ENCODE measurements around the gene TMEM87B.

DNA sequence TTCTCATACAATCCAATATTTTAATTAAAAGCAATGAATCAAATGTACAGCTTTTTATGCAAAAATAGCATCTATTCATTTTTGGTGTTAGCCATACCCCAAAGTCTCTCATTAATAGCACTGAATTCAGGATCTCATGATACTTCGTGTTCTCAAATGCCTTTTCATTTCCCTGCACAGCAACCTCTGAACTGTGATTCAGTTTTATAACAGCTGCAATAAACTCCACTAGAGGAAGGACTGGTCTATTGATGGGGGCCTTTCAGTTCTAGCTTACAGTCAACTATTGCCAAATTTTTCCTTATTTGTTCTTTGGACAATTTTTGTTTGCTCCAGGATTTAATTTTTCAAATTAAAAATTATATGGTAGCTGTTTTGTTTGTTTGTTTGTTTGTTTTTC is 4.8 kb upstream of the TMEM87B start:
- TF ChIP-seq POLR2A (IDR thresholded peaks at IDR 0.05) (no peak), EP300 (IDR thresholded peaks at IDR 0.05) (no peak)
- TF ChIP-seq, protein P1, sequence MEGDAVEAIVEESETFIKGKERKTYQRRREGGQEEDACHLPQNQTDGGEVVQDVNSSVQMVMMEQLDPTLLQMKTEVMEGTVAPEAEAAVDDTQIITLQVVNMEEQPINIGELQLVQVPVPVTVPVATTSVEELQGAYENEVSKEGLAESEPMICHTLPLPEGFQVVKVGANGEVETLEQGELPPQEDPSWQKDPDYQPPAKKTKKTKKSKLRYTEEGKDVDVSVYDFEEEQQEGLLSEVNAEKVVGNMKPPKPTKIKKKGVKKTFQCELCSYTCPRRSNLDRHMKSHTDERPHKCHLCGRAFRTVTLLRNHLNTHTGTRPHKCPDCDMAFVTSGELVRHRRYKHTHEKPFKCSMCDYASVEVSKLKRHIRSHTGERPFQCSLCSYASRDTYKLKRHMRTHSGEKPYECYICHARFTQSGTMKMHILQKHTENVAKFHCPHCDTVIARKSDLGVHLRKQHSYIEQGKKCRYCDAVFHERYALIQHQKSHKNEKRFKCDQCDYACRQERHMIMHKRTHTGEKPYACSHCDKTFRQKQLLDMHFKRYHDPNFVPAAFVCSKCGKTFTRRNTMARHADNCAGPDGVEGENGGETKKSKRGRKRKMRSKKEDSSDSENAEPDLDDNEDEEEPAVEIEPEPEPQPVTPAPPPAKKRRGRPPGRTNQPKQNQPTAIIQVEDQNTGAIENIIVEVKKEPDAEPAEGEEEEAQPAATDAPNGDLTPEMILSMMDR (IDR thresholded peaks at IDR 0.05): no peak

Measured in ovary (tissue), 3 donors.